ENCODE data around the gene FRMD1.

Gene FRMD1

GRCh38 chr6:168078943-168079405, at the start of gene FRMD1:
TSS of gene FRMD1 (minus strand) at chr6:168079212. CDS start at chr6:168079094, 118 bp downstream.
- DNase-seq = no peak

- no peak for DNase-seq
These were observed 49.1 kb upstream of the FRMD1 start for GRCh38 chr6:168128006-168128630.

GRCh38 chr6:168127384-168127868, 48.4 kb upstream of the FRMD1 start:
- DNase-seq = no peak

- DNase-seq = no peak
These were observed 47.8 kb upstream of the FRMD1 start for GRCh38 chr6:168126566-168127383.

- DNase-seq = no peak
These were observed 46.5 kb upstream of the FRMD1 start for GRCh38 chr6:168125429-168126001.

- no peak for DNase-seq
These were observed 45.9 kb upstream of the FRMD1 start for GRCh38 chr6:168124921-168125320.

- no peak for DNase-seq
These were observed 45.1 kb upstream of the FRMD1 start for GRCh38 chr6:168124158-168124557.

GRCh38 chr6:168123165-168123911, 44.3 kb upstream of the FRMD1 start:
- no peak for DNase-seq

- no peak for DNase-seq
These were observed 43.5 kb upstream of the FRMD1 start for GRCh38 chr6:168122521-168122920.

- DNase-seq = no peak
These were observed 43.0 kb upstream of the FRMD1 start for GRCh38 chr6:168122011-168122410.

GRCh38 chr6:168121303-168121665, 42.3 kb upstream of the FRMD1 start:
- no peak for DNase-seq

- no peak for DNase-seq
These were observed 41.6 kb upstream of the FRMD1 start for GRCh38 chr6:168120390-168121302.

GRCh38 chr6:168119539-168119938, 40.5 kb upstream of the FRMD1 start:
- no peak for DNase-seq

- no peak for DNase-seq
These were observed 39.9 kb upstream of the FRMD1 start for GRCh38 chr6:168118935-168119334.

GRCh38 chr6:168117942-168118341, 38.9 kb upstream of the FRMD1 start:
- no peak for DNase-seq

- DNase-seq = no peak
These were observed 38.2 kb upstream of the FRMD1 start for GRCh38 chr6:168116975-168117899.

- no peak for DNase-seq
These were observed 37.5 kb upstream of the FRMD1 start for GRCh38 chr6:168116438-168116974.

GRCh38 chr6:168115748-168116437, 36.9 kb upstream of the FRMD1 start:
- DNase-seq = no peak

GRCh38 chr6:168113226-168113625, 34.2 kb upstream of the FRMD1 start:
- DNase-seq = no peak

GRCh38 chr6:168111911-168112310, 32.9 kb upstream of the FRMD1 start:
- no peak for DNase-seq

Data from stimulated activated naive CD4-positive, alpha-beta T cell treated with Interleukin-2 at 50 U/mL for 16 hours (primary cell).